ENCODE results near the gene ZDHHC23. TPM values are rescaled to one million over a fixed set of nuclear protein-coding genes. Genes with fewer than 3 reads are reported as not detected.

Gene ZDHHC23
- 14.9 and 21.4 TPM in 2 replicates for total RNA-seq

- peak; percentile 64 for DNase-seq
Observed at GRCh38 chr3:113947372-113948014, at the start of gene ZDHHC23. ZDHHC23 (plus strand) TSS chr3:113948013; CDS start chr3:113948803, 790 bp downstream.

DNA sequence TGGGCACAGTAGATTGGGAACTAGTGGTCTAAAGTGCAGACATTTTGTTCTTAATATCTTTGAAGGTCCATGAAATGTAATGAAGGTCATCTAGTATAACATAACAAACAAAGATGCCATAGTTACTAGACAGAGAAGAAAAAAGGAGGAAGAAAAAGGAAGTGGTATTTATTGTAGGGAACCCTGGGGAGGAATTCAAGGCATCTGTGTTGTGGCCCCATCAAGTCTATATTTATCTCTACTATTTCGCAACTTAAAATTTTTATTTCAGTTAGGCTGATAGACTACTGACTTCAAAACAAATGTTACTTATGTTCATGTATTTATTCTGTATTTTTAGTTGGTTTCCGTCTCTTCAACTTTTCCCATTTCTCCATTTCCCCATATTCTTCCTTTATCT, 48.9 kb upstream of the ZDHHC23 start:
- DNase-seq: no peak

DNA sequence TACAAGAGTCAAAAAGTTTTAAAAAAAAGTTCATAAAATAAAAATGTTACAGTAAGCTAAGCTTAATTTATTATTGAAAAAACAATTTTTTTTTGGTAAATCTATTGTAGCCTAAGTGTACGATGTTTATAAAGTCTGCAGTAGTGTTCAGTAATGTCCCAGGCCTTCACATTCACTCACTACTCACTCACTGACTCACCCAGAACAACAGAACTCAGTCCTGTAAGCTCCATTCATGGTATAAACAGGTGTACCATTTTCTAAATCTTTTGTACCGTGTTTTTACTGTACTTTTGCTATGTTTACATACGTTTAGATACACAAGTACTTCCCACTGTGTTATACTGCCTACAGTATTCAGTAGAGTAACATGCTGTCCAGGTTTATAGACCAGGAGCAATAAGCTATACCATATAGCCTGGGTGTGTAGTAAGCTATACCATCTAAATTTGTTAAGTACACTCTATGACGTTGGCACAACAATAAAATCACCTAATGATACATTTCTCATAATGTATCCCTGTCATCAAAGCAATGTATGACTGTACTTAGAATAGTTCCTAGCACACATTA, 41.2 kb upstream of the ZDHHC23 start:
- DNase-seq: no peak

DNA sequence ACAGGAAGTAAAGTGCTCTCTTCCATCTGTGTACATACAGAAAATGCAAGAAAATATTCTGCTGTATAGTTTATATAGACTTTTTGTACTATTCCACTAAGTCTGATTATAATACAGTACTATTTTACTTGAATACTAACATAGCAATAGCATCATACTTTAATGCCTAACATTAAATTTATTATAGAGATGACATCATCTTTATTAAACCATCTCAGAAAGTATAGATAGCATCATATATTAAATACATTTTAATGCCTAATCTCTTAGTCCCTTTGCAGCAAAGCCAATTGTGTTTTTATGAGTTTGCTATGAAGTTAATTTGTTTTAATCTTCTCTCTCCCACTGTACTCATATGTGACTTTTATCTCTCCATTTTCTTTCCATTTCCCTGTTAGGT, 39.7 kb upstream of the ZDHHC23 start:
- DNase-seq: no peak

DNA sequence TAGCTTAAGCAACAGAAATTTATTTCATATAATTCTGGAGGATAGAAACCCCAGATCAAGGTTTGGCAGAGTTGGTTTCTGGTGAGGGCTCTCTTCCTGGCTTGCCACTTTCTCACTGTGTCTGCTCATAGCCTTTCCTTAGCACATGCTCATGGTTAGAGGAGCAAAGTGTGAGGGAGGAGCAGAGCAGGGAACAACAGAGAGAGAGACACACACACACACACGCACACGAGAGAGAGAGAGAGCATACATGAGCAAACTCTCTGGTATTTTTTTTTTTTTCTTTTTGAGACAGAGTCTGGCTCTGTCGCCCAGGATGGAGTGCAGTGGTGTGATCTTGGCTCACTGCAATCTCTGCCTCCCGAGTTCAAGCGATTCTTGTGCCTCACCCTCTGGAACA, 36.8 kb upstream of the ZDHHC23 start:
- no peak for DNase-seq

GRCh38 chr3:113912552-113913236, 35.1 kb upstream of the ZDHHC23 start:
- DNase-seq: peak; percentile 76

DNA sequence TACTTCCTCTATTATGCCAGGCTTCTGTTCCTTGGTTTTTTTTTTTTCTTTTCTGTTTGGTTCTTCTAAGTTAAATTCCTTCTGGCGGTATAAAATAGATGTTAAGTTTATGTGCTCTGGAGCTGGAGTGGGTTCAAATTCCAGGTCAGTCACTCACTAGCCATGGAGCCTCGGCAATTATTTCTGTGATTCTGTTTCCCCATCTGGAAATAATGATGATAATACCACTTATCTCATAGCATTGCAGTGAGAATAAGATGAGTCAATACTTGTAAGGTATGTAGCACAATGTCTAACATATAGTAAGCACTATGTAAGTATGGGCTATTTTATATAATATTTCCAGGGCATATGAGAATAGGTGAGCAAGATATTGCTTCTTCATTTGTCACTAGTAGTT, 33.2 kb upstream of the ZDHHC23 start:
- no peak for DNase-seq

GRCh38 chr3:113927556-113927955, 20.3 kb upstream of the ZDHHC23 start:
- no peak for DNase-seq

DNA sequence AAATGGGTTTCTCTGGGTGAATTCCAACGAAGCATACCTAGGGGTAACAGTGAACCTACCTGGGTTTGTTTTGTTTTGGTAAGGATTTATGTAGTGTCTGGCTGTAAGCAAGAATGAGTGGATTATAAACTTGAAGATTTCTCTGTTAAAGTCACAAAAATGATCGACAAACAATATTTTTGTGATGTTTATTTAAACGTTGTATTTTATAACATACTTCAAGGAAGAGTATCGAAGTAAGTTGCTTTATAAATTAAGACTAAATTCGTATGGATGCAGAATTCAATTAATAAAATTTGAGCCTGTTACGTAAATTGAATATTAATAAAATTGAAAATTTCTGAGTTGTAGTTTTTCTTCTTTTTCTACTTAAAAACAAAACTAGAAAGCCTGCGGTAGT, 982 bp upstream of the ZDHHC23 start:
- no peak for DNase-seq

- peak; percentile 20 for DNase-seq
Observed at GRCh38 chr3:113948015-113948917, 453 bp downstream of the ZDHHC23 start.

GRCh38 chr3:113952921-113953320, 5.1 kb downstream of the ZDHHC23 start:
- DNase-seq: peak; percentile 4

DNA sequence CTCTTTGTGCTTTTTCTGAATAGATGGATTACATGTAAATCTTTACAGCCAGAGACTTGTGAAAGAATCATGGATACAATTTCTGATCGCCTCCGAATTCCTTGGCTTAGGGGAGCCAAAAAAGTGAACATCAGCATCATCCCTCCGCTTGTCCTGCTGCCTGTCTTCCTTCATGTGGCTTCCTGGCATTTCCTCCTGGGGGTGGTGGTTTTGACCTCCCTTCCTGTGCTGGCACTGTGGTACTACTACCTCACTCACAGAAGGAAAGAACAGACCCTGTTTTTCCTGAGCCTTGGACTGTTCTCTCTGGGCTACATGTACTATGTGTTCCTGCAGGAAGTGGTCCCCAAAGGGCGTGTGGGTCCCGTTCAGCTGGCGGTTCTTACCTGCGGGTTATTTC, 5.9 kb downstream of the ZDHHC23 start:
- peak; percentile 47 for DNase-seq

- DNase-seq: no peak
Observed at GRCh38 chr3:113954091-113954685, 6.4 kb downstream of the ZDHHC23 start.

DNA sequence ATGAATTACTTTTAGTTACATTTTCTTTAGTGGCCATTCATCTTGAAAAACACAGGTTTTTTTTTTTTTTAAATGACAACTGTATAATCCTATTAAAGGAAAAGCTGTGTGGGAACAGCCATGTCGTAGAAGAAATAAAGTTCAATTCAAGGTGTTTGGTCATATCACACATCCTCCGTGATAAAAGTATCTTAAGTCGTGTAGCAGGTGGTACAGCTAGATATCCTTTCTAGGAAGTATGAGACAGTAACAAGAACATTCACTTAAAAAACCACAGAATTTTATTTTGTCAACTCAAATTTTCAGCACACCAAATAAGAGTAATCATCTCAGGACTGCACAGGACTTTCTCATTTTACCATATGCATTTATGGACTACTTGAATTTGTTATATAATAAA, 16.1 kb downstream of the ZDHHC23 start:
- no peak for DNase-seq

DNA sequence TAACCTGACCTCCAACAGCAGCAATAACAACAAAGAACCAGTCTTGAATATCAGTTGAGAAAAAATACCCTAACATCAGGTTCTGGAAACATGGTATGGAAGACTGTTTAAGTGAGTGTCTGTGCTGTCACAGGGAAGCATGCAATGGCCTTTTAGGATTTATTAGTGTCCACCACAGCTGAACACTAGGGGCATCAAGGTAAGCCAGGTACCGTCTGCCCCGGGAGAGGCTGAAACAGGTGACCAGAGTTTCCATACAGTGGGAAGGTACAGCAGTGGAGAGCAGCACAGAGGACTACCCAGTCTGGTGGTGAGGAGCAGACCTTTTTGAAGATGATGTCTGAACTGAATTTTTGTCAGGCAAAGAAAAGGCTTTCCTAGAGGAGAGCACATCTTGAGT, 18.4 kb downstream of the ZDHHC23 start:
- DNase-seq: no peak

- no peak for DNase-seq
Observed at GRCh38 chr3:113968986-113969385, 21.2 kb downstream of the ZDHHC23 start.

DNA sequence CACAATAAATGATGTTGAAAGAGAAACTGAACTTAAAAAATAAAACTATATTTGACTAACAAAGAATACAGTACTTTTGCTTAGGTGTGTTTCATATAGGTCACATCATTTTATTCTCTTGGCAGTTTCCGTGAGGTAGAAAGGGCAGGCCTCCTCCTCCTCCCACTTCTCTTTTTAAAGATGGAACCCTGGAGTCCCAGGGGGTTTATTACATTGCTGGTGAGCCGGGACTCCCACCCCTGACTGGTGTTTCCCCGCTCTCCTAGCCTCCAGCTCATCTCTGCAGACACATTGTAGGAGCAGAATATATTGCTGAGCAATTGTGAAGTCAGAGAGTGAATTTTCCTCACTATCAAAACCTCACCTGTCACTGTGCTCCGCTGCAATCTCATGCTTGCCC, 30.0 kb downstream of the ZDHHC23 start:
- no peak for DNase-seq

DNA sequence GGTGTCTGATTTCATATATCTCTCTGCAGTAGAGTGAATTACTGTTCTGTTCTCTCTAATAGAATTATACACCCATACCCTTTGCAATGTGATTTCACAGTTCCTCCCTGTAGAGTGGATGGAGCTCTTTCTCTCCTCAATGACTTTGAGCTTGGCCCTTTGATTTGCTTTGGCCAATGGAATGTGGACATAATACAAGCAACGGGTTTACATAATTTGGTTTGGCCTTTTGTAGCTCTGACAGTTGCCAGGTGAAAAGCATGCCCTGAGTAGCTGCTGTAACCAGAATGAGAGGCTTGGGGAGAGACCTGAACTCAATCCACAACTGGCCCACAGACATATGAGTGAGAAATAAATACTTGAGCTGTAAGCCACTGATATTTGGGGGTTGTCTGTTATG, 32.1 kb downstream of the ZDHHC23 start:
- DNase-seq: no peak

GRCh38 chr3:113981803-113982202, 34.0 kb downstream of the ZDHHC23 start:
- no peak for DNase-seq

GRCh38 chr3:113983544-113983943, 35.7 kb downstream of the ZDHHC23 start:
- no peak for DNase-seq

- peak; percentile 18 for DNase-seq
Observed at GRCh38 chr3:113985541-113985940, 37.7 kb downstream of the ZDHHC23 start.

DNA sequence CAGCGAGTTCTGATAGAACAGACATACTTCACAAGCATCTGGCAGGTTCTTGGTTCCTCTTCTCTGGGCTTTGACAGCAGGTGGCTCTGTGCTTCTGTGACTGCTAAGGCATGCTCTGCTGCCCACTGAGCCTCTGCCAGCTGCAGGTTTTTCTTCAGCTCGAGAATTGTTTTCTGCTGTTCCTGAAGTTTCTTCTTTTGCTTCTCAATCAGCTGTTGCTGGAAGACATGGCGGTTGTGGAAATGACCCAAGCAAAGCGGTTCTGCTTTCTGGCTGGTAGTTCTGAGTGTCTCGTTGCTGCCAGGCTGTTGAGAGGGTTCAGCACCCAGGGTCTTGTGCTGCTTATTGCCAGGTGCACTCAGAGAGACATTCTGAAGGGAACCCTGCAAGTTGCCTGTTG, 57.7 kb downstream of the ZDHHC23 start:
- no peak for DNase-seq

Measured in dermis blood vessel endothelial cell (primary cell).